ENCODE data around the gene THSD7A.

Gene THSD7A

DNA sequence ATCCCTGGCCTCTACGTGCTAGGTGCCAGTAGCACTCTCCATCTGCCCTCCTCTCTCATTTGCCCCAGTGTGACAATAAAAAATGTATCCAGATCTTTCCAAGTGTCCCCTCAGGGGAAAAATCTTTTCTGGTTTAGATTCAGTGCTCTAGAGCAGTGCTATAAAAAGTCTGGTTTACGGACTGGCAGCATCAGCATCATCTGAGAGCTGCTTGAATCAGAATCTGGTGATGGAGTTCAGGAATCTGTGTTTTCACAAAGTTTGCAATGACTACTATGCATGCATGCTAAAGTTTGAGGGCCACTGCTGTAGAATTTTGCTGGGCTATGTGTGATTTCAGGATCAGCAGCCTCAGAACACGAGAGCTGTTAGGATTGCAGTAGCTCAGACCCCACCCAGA is 501.8 kb downstream of the THSD7A start:
- no peak for DNase-seq (ENCODE audit: low read depth)
- TF ChIP-seq, protein P1, sequence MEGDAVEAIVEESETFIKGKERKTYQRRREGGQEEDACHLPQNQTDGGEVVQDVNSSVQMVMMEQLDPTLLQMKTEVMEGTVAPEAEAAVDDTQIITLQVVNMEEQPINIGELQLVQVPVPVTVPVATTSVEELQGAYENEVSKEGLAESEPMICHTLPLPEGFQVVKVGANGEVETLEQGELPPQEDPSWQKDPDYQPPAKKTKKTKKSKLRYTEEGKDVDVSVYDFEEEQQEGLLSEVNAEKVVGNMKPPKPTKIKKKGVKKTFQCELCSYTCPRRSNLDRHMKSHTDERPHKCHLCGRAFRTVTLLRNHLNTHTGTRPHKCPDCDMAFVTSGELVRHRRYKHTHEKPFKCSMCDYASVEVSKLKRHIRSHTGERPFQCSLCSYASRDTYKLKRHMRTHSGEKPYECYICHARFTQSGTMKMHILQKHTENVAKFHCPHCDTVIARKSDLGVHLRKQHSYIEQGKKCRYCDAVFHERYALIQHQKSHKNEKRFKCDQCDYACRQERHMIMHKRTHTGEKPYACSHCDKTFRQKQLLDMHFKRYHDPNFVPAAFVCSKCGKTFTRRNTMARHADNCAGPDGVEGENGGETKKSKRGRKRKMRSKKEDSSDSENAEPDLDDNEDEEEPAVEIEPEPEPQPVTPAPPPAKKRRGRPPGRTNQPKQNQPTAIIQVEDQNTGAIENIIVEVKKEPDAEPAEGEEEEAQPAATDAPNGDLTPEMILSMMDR (IDR thresholded peaks at IDR 0.05; ENCODE audit: insufficient read depth, low read depth, low read length, missing control alignments), result no peak
- no peak overlapping the region for H3K4me3 ChIP-seq (ENCODE audit: low read length)

DNA sequence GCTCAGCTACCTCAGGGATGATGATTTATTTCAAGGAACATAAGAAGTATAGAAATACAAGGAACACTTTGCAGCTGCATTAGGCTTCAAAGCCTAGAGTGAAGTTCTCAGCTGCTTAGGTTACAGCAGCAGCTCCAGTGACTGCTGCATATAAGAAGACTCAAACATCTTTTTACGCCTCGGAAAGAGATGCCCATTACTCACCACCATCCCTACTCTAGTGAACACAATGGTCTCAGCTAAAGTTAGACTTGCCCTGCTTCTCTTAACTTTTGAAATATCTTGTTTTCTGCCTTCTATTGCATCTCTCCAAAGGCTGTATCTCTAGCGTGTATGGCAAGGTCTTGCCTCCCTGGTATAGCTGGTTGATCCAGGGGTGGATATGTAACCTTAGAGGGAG is 502.4 kb downstream of the THSD7A start:
- TF ChIP-seq, protein P1 (IDR thresholded peaks at IDR 0.05; ENCODE audit: insufficient read depth, low read depth, low read length, missing control alignments), result no peak
- no peak overlapping the region for H3K4me3 ChIP-seq (ENCODE audit: low read length)
- no peak for DNase-seq (ENCODE audit: low read depth)

DNA sequence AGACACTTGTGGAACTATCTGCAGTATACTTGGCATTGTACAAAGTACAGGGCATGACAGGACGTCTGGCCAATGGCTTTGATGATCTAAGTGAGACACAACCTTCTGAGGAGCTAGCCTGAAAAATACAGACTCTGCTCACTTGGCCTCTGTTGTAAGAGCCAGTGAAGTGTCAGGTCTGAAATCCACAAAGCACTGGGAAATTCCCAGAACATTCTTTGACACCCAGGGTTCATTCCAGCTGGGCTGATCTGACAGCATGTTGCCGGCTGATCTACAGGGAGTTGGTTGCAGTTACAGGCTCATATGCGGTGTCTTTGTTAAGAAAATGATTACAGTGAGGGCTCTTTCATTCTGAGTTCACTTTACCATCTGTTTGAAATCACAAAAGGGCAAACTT is 503.7 kb downstream of the THSD7A start:
- TF ChIP-seq, protein P1 (IDR thresholded peaks at IDR 0.05; ENCODE audit: insufficient read depth, low read depth, low read length, missing control alignments), result no peak
- peak; percentile 23 for DNase-seq (ENCODE audit: low read depth)
- no peak overlapping the region for H3K4me3 ChIP-seq (ENCODE audit: low read length)

DNA sequence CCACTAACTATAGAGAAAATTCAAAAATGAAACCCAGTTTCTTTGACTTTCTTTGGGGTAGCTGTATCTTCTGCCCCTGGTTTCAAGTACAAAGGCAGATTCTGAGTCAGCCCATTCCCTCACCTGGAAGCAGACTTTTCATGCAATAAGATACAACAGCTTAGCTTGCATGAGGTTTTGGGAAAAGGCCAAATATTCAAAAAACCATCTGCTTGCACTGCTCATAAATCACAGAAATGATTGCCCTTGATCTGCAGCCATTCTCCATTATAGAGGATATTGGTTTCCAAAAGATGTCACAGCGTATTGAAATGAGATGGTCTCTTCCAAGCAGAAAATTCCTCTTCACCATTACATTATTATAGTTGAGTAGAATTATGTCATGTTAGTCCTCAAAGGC is 504.4 kb downstream of the THSD7A start:
- DNase-seq (ENCODE audit: low read depth), result no peak
- no peak overlapping the region for H3K4me3 ChIP-seq (ENCODE audit: low read length)
- TF ChIP-seq, protein P1 (IDR thresholded peaks at IDR 0.05; ENCODE audit: insufficient read depth, low read depth, low read length, missing control alignments), result no peak
